Nephron (organoid): Measurements from ENCODE around the gene GSTM3.
"Not testable (repeated sequence)": the region's sequence is repeated elsewhere in the genome, so short reads cannot be mapped to it uniquely, and the experiment has no call there.

Experiments
- H3K27ac Mint-ChIP-seq, 3 experiments: 2 replicates each; pipeline ENCODE4 v1.8.0; 2020; ENCODE audit warnings: mixed read lengths in 3 of 3, mild to moderate bottlenecking in 2 of 3, moderate library complexity in 1 of 3
- H3K27me3 Mint-ChIP-seq: 2 replicates; pipeline ENCODE4 v1.8.0; 2021; ENCODE audit warnings: low read depth, mild to moderate bottlenecking, moderate library complexity, mixed read lengths
- H3K36me3 Mint-ChIP-seq: 2 replicates; pipeline ENCODE4 v1.8.0; 2020; ENCODE audit warnings: low read depth, mixed read lengths
- H3K4me1 Mint-ChIP-seq: 2 replicates; pipeline ENCODE4 v1.8.0; 2020; ENCODE audit warnings: mixed read lengths
- H3K4me3 Mint-ChIP-seq, 3 experiments: 2 replicates each; pipeline ENCODE4 v1.8.0; 2020; ENCODE audit warnings: mild to moderate bottlenecking in 3 of 3, mixed read lengths in 3 of 3, moderate library complexity in 2 of 3
- H3K9me3 Mint-ChIP-seq: 2 replicates; pipeline ENCODE4 v1.8.0; 2020; ENCODE audit warnings: mixed read lengths
- CTCF ChIP-seq, 3 experiments: fragments of 200-600 bp; sonication (generic); IDR thresholded peaks; one replicate each; pipeline ENCODE4 v1.5.0; 2021; ENCODE audit warnings: antibody characterized with exemption in 3 of 3; ENCODE audit not compliant: unreplicated experiment in 3 of 3

Gene GSTM3

GRCh38 chr1:109705411-109705810, 35.4 kb downstream of the GSTM3 start:
- H3K4me1 Mint-ChIP-seq = no peaks in the 10 kb centered on the region
- no peaks in the 10 kb centered on the region for H3K27me3 Mint-ChIP-seq
- H3K36me3 Mint-ChIP-seq = peaks cover 34% of the 10 kb centered on the region
- no peak overlapping the region for H3K27ac Mint-ChIP-seq
- H3K9me3 Mint-ChIP-seq = peaks cover 38% of the 10 kb centered on the region
- no peak for TF ChIP-seq CTCF (IDR thresholded peaks at IDR 0.05; ENCODE audit: unreplicated experiment in 3 of 3)
- no peak overlapping the region for H3K4me3 Mint-ChIP-seq

GRCh38 chr1:109704173-109704572, 36.7 kb downstream of the GSTM3 start:
- Mint-ChIP-seq H3K4me3 (no peak overlapping the region), H3K27ac (no peak overlapping the region), H3K27me3 (no peaks in the 10 kb centered on the region), H3K4me1 (no peaks in the 10 kb centered on the region), H3K36me3 (peaks cover 29% of the 10 kb centered on the region), H3K9me3 (peaks cover 34% of the 10 kb centered on the region)
- no peak for TF ChIP-seq CTCF (IDR thresholded peaks at IDR 0.05; ENCODE audit: unreplicated experiment in 3 of 3)

DNA sequence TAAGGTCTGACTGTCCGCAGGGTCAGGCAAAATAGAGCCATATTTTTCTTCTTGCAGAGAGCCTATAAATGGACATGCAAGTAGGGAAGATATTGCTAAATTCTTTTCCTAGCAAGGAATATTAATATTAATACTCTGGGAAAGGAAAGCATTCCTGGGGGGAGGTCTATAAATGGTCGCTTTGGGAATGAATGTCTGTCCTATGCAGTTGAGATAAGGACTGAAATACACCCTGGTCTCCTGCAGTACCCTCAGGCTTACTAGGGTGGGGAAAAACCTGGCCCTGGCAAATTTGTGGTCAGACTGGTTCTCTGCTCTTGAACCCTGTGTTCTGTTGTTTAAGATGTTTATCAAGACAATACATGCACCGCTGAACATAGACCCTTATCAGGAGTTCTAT, 37.9 kb downstream of the GSTM3 start:
- Mint-ChIP-seq H3K36me3 (peaks cover 19% of the 10 kb centered on the region), H3K9me3 (peaks cover 25% of the 10 kb centered on the region)
- not testable (repeated sequence) for H3K4me1 Mint-ChIP-seq, H3K27ac Mint-ChIP-seq, H3K4me3 Mint-ChIP-seq, H3K27me3 Mint-ChIP-seq

DNA sequence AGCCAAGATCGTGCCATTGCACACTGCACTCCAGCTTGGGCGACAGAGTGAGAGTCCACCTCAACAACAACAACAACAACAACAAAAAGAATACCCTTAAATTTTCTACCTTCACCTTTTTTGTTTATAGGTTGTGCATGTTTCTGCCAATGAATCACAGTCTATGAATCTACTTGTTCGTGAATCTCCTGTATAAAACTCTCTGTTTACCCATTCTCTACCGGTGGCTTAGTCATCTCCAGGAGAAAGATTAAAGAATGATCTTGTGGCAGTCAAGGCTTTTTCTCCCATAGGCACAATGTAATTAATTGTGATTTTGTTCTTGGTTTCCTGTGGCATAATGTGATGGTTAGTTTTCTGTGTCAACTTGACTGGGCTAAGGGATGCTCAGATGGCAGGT, 43.0 kb downstream of the GSTM3 start:
- H3K27me3 Mint-ChIP-seq, H3K36me3 Mint-ChIP-seq, H3K27ac Mint-ChIP-seq, H3K4me1 Mint-ChIP-seq, H3K4me3 Mint-ChIP-seq, H3K9me3 Mint-ChIP-seq: not testable (repeated sequence)

DNA sequence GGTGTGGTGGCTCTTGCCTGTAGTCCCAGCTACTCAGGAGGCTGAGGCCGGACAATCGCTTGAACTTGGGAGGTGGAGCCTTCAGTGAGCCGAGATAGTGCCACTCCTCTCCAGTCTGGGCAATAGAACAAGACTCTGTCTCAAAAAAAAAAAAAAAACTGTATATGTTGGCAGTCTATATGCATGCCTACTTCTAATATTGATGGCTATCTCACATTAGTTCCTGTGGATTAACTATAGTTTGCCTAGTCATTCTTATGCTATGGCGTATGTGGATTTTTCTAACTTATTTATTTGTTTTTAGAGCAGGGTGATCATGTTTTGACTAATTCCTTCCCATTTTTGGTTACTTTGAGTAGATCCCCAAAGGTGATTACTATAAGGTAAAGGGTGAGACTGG, 43.8 kb downstream of the GSTM3 start:
- Mint-ChIP-seq H3K4me3 (no peak overlapping the region), H3K4me1 (no peaks in the 10 kb centered on the region), H3K36me3 (no peaks in the 10 kb centered on the region), H3K27me3 (no peaks in the 10 kb centered on the region), H3K9me3 (no peaks in the 10 kb centered on the region), H3K27ac (no peak overlapping the region)
- TF ChIP-seq CTCF (IDR thresholded peaks at IDR 0.05; ENCODE audit: unreplicated experiment in 3 of 3) = no peak

DNA sequence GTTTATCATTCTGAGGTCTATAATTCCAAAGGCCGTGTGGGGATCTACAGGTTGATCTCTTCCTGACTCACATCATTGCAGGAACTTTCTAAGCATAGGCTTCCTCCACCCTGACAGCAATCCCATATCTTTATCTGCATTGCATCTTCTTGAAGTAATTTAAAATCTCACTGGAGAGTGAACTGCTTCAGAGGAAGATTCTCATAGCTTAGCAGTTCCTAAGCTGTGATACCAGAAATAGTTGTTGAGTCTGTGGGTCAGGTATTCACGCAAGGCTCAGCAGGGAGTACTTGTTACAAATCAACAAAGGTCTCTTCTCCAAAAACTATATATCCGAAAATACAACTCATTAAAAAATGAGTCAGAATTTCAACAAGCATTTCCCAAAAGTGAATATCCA, 45.7 kb downstream of the GSTM3 start:
- not testable (repeated sequence) for H3K27ac Mint-ChIP-seq, H3K4me3 Mint-ChIP-seq, H3K27me3 Mint-ChIP-seq, H3K9me3 Mint-ChIP-seq, H3K4me1 Mint-ChIP-seq, H3K36me3 Mint-ChIP-seq

- H3K4me3 Mint-ChIP-seq, H3K27ac Mint-ChIP-seq, H3K27me3 Mint-ChIP-seq, H3K36me3 Mint-ChIP-seq, H3K4me1 Mint-ChIP-seq, H3K9me3 Mint-ChIP-seq: not testable (repeated sequence)
Measured at GRCh38 chr1:109694400-109694799, 46.4 kb downstream of the GSTM3 start.

DNA sequence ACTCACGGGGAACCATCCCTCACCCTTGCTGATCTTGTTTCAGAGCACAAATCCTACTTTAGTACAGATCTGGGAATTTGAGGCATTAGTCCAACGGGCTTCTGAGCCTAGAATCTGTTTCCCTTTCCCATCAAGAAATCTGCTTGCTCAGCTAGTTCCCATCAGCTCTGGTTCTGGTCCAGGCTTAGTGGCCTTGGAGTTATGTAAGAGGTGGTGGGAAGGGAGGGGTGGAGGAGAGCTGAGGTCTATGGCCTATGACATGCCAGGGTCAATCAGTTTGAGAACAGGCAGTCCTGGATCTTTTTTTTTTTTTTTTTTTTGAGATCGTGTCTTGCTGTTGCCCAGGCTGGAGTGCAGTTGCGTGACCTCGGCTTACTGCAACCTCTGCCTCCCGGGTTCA, 49.1 kb downstream of the GSTM3 start:
- no peak overlapping the region for H3K4me3 Mint-ChIP-seq
- H3K27ac Mint-ChIP-seq = no peak overlapping the region
- no peak for TF ChIP-seq CTCF (IDR thresholded peaks at IDR 0.05; ENCODE audit: unreplicated experiment in 3 of 3)
- H3K36me3 Mint-ChIP-seq = peaks cover 5% of the 10 kb centered on the region
- H3K27me3 Mint-ChIP-seq = no peaks in the 10 kb centered on the region
- peaks cover 5% of the 10 kb centered on the region for H3K4me1 Mint-ChIP-seq
- H3K9me3 Mint-ChIP-seq = no peaks in the 10 kb centered on the region
